ENCODE data around the gene RNASE2.
"Not testable (repeated sequence)": the region's sequence is repeated elsewhere in the genome, so short reads cannot be mapped to it uniquely, and the experiment has no call there.

DNA sequence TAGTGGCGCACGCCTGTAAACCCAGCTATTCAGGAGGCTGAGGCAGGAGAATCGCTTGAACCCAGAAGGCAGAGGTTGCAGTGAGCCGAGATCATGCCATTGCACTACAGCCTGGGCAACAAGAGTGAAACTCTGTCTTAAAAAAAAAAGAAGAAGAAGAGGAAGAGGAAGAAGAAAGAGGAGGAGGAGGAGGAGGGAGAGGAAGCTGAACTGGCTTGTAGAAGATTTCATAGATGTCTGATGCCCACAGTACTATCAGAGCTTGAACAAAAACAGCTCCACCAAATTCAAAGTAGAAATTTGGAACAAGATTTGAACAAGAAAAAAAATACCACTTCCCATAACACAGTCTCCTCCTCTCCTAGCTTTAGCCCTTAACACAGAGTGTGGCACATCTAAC, 30.4 kb downstream of the RNASE2 start:
- not testable (repeated sequence) for TF ChIP-seq POLR2A (IDR thresholded peaks at IDR 0.05)
- TF ChIP-seq, protein P1, sequence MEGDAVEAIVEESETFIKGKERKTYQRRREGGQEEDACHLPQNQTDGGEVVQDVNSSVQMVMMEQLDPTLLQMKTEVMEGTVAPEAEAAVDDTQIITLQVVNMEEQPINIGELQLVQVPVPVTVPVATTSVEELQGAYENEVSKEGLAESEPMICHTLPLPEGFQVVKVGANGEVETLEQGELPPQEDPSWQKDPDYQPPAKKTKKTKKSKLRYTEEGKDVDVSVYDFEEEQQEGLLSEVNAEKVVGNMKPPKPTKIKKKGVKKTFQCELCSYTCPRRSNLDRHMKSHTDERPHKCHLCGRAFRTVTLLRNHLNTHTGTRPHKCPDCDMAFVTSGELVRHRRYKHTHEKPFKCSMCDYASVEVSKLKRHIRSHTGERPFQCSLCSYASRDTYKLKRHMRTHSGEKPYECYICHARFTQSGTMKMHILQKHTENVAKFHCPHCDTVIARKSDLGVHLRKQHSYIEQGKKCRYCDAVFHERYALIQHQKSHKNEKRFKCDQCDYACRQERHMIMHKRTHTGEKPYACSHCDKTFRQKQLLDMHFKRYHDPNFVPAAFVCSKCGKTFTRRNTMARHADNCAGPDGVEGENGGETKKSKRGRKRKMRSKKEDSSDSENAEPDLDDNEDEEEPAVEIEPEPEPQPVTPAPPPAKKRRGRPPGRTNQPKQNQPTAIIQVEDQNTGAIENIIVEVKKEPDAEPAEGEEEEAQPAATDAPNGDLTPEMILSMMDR (IDR thresholded peaks at IDR 0.05): not testable (repeated sequence)
